Astrocyte of the hippocampus (primary cell): ENCODE results near the gene ACTN3.

Experiments
- DNase-seq: peaks from one replicate; pipeline ENCODE4 v3.0.0; 2011; ENCODE audit warnings: low read depth, low spot score

Gene ACTN3

GRCh38 chr11:66595245-66595904, 48.7 kb downstream of the ACTN3 start:
- peak; percentile 36 for DNase-seq

- no peak for DNase-seq
Observed at GRCh38 chr11:66598993-66599392, 52.3 kb downstream of the ACTN3 start.

GRCh38 chr11:66600219-66600618, 53.5 kb downstream of the ACTN3 start:
- DNase-seq, result no peak

GRCh38 chr11:66600631-66601233, 54.0 kb downstream of the ACTN3 start:
- peak; percentile 36 for DNase-seq

GRCh38 chr11:66603072-66603471, 56.4 kb downstream of the ACTN3 start:
- DNase-seq, result no peak

GRCh38 chr11:66604155-66604554, 57.5 kb downstream of the ACTN3 start:
- no peak for DNase-seq

GRCh38 chr11:66606608-66607007, 59.9 kb downstream of the ACTN3 start:
- peak; percentile 21 for DNase-seq

- peak; percentile 91 for DNase-seq
Observed at GRCh38 chr11:66607126-66607834, 60.6 kb downstream of the ACTN3 start.

- no peak for DNase-seq
Observed at GRCh38 chr11:66609721-66610617, 63.3 kb downstream of the ACTN3 start.

- DNase-seq, result no peak
Observed at GRCh38 chr11:66612458-66612857, 65.8 kb downstream of the ACTN3 start.
